Lower leg skin (tissue), 4 donors: ENCODE measurements around the gene BCL7B. TPM values are rescaled to one million over a fixed set of nuclear protein-coding genes. Genes with fewer than 3 reads are reported as not detected.
"Not testable (repeated sequence)": the region's sequence is repeated elsewhere in the genome, so short reads cannot be mapped to it uniquely, and the experiment has no call there.

Experiments
- DNase-seq, 2 donors: peaks; one replicate each; pipeline ENCODE4 v3.0.0-alpha.2; 2019; ENCODE audit warnings: low spot score in 2 of 2
- H3K4me3 ChIP-seq: fragments of 200-600 bp; sonication (generic); 2 replicates; pipeline ENCODE4 v1.5.1; 2017; ENCODE audit warnings: mild to moderate bottlenecking, low read depth; ENCODE audit not compliant: poor library complexity, severe bottlenecking
- CTCF ChIP-seq, 3 donors: fragments of 450-650 bp; IDR thresholded peaks; one replicate each; pipeline ENCODE4 v1.5.1; 2016; ENCODE audit warnings: antibody characterized with exemption in 3 of 3, mild to moderate bottlenecking in 3 of 3, moderate library complexity in 2 of 3
- POLR2A ChIP-seq, 2 donors: fragments of 450-650 bp; IDR thresholded peaks; one replicate each; pipeline ENCODE4 v1.6.1; 2016 to 2017; ENCODE audit warnings: antibody characterized with exemption in 2 of 2, mild to moderate bottlenecking in 1 of 2, moderate library complexity in 1 of 2
- WGBS, 2 donors: methylation state at CpG; one replicate each; pipeline ENCODE4 v1.1.5; 2018; 5-methylcytosine and 5-hydroxymethylcytosine counted together
- intact Hi-C: fragments of 100-400 bp; cut with DNase I; formaldehyde crosslinking; loops from one replicate; pipeline ENCODE4 v1.15.0; 2023; ENCODE audit warnings: low total_unique reads
- total RNA-seq, 4 donors: library from RNA; depleted of rRNA; stranded (reverse); fragments of >200 nt; gene quantifications; one replicate each; pipeline ENCODE4 v1.1.0, GENCODE V29; 2016

The BCL7B gene
- total RNA-seq, 4 donors from 2014 or later: 31.8 to 66.2 (median 47.7) TPM

DNA sequence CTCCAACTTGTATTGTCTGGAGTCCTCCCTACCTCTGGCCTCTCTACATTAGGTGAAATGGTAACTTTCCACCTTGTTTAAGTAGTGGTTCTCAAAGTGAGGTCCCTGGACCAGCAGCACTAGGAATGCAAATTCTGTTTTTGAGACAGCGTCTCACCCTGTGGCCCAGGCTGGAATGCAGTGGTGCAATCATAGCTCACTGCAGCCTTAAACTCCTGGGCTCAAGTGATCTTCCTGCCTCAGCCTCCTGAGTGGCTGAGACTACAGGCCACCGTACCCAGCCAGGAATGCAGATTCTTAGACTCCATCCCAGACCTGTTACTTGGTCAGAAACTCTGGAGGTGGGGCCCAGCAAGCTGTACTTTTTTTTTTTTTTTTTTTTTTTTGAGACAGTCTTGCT, 27.7 kb upstream of the BCL7B start:
- no peak for DNase-seq
- no peak overlapping the region for H3K4me3 ChIP-seq
- no peak for TF ChIP-seq POLR2A (IDR thresholded peaks at IDR 0.05)
- no peak for TF ChIP-seq CTCF (IDR thresholded peaks at IDR 0.05)
- WGBS, 2 donors: 79 to 82% methylated on average over 2 of the region's 2 CpGs
- intact Hi-C loops: no loop called here

DNA sequence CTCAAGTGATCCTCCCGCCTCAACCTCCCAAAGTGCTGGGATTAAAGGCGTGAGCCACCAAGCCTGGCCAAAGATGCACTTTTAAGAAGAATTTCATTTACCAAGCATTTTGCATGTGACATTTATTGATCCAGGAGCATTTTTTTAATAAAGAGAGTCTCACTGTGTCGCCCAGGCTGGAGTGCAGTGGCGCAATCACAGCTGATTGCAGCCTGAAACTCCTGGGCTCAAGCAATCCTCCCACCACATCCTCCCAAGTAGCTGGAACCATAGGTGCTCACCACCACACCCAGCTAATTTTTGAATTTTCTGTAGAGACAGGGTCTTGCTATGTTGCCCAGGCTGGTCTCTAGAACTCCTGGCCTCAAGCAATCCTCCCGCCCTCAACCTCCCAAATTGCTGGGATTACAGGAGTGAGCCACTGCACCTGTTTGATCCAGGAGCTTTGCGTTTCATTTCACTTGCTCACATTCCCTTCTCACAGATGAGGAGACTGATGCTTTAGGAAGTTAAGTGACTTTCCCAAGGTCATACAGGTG, 25.2 kb upstream of the BCL7B start:
- intact Hi-C loops: no loop called here
- WGBS, 2 donors: 91 to 94% methylated on average over 6 of the region's 6 CpGs
- no peak for DNase-seq
- TF ChIP-seq CTCF (IDR thresholded peaks at IDR 0.05) (no peak), POLR2A (IDR thresholded peaks at IDR 0.05) (no peak)
- H3K4me3 ChIP-seq: no peak overlapping the region

DNA sequence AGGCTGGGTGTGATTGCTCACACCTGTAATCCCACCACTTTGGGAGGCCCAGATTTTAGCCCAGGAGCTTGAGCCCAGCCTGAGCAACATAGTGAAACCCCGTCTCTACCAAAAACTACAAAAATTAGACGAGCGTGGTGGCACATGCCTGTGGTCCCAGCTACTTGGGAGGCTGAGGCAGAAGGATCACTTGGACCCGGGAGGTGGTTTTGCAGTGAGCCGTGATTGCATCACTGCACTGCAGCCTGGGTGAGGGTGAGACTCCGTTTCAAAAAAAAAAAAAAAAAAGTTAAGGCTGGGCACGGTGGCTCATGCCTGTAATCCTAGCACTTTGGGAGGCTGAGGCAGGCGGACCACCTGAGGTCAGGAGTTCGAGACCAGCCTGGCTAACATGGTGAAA, 23.5 kb upstream of the BCL7B start:
- DNase-seq, intact Hi-C loops, H3K4me3 ChIP-seq: not testable (repeated sequence)
- WGBS, 2 donors: 76 to 85% methylated on average over 9 of the region's 9 CpGs

- intact Hi-C loops: no loop called here
- peak; percentile 98 to 99 for DNase-seq
- peak within 1 kb of the TSS; percentile 80 for H3K4me3 ChIP-seq
- WGBS, 2 donors: 0 to 1% methylated on average over 28 to 34 of the region's 75 CpGs
- TF ChIP-seq POLR2A (IDR thresholded peaks at IDR 0.05): no peak
- TF ChIP-seq CTCF (IDR thresholded peaks at IDR 0.05): no peak
These were observed 21.0 kb upstream of the BCL7B start, which contains the start of gene TBL2 for GRCh38 chr7:73578342-73579128. Gene TBL2, minus strand, starts transcription at chr7:73578579. Its CDS starts 30 bp downstream, at chr7:73578549.

DNA sequence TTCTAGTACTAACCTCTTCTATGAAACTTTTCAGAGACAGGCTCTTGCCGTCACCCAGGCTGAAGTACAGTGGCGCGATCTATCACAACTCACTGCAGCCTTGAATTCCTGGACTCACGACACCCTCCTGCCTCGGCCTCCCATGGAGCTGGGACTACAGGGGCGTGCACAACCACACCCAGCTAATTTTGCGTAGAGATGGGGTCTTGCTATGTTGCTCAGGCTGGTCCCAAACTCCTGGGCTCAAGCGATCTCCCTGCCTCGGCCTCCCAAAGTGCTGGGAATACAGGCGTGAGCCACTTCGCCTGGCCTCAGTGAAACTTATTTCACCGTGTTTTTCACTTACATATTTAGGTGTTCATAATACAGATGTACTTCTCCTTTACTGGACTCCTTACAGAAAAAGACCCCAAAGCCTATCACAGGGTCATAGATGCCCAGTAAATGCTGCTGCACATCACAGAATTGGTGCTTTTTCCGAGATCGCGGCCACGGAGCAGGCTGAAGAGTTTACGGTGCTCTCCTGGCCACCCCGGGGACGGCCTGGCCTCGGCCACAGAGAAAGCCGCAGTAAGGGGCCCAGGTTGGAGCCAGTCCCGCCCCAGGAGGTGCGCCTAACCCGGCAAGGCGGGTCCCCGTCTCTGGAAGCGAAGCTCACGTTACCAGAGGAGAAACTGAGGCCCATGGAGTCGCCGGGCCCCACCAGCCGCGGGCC, 20.3 kb upstream of the BCL7B start:
- TF ChIP-seq CTCF (IDR thresholded peaks at IDR 0.05) (no peak), POLR2A (IDR thresholded peaks at IDR 0.05) (no peak)
- peak overlapping the region; percentile 80 for H3K4me3 ChIP-seq
- 9 to 15% methylated on average over 17 to 30 of the region's 32 CpGs for WGBS, 2 donors
- no peak for DNase-seq
- intact Hi-C loops: no loop called here

GRCh38 chr7:73573791-73574190, 16.3 kb upstream of the BCL7B start:
- DNase-seq: no peak
- 92 to 100% methylated on average over 11 of the region's 11 CpGs for WGBS, 2 donors
- no peak overlapping the region for H3K4me3 ChIP-seq
- intact Hi-C loops: no loop called here
- TF ChIP-seq CTCF (IDR thresholded peaks at IDR 0.05): no peak
- TF ChIP-seq POLR2A (IDR thresholded peaks at IDR 0.05): no peak
